ENCODE results near the gene KRT15.

DNA sequence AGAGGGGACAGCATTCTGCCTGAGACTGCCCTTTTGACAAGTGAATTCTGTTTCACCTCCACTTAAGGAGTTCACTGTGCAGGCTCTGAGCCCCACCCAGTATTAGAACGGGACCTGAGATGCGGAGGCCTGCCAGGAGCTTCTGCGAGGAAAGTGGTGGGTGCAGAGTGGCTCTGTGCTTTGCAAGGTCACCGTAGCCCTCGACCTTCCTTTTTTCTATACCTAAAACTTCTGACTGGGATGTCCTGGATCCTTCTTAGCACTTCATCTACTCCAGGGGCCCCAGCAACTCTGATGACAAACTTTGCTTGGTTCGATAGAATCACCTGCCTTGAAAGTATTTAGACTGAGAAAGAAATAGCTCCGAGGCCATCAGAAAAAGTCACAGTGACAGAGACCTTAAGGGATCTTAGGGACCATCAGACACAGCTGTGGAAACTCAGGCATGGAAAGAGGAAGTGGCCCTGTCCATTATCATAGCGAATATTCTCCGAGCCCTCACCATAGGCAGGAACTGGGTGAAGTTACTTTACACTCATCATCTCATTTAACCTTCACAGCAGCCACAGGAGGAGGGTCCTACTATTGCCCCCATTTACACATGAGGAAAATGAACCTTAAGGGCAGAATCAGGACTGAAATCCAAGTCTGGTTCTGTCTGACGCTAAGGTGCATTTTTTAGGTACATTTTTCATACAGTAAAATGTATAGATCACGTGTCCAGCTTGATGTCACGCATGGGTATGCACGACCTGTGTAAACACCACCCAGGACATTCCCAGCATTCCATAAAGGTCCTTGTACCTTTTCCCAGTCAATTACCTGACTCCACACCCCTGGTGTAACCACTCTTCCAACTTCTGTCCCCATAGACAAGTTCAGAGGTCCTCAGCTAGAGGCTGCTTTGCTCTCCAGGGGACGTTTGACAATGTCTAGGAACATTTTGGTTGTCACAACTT is 12.6 kb downstream of the KRT15 start:
- TF ChIP-seq, protein P1, sequence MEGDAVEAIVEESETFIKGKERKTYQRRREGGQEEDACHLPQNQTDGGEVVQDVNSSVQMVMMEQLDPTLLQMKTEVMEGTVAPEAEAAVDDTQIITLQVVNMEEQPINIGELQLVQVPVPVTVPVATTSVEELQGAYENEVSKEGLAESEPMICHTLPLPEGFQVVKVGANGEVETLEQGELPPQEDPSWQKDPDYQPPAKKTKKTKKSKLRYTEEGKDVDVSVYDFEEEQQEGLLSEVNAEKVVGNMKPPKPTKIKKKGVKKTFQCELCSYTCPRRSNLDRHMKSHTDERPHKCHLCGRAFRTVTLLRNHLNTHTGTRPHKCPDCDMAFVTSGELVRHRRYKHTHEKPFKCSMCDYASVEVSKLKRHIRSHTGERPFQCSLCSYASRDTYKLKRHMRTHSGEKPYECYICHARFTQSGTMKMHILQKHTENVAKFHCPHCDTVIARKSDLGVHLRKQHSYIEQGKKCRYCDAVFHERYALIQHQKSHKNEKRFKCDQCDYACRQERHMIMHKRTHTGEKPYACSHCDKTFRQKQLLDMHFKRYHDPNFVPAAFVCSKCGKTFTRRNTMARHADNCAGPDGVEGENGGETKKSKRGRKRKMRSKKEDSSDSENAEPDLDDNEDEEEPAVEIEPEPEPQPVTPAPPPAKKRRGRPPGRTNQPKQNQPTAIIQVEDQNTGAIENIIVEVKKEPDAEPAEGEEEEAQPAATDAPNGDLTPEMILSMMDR (IDR thresholded peaks at IDR 0.05; ENCODE audit: control extremely low read depth in 1 of 3, insufficient read depth in 1 of 3, low read depth in 1 of 3, low read length in 3 of 3), result no peak
- TF ChIP-seq, protein P2, sequence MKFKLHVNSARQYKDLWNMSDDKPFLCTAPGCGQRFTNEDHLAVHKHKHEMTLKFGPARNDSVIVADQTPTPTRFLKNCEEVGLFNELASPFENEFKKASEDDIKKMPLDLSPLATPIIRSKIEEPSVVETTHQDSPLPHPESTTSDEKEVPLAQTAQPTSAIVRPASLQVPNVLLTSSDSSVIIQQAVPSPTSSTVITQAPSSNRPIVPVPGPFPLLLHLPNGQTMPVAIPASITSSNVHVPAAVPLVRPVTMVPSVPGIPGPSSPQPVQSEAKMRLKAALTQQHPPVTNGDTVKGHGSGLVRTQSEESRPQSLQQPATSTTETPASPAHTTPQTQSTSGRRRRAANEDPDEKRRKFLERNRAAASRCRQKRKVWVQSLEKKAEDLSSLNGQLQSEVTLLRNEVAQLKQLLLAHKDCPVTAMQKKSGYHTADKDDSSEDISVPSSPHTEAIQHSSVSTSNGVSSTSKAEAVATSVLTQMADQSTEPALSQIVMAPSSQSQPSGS (IDR thresholded peaks at IDR 0.05; ENCODE audit: low read length), result no peak
- TF ChIP-seq TBP (IDR thresholded peaks at IDR 0.05; ENCODE audit: low read depth, low read length) (no peak), EP300 (IDR thresholded peaks at IDR 0.05; ENCODE audit: borderline replicate concordance in 1 of 2, low read depth in 2 of 2, low read length in 2 of 2) (no peak), RAD21 (IDR thresholded peaks at IDR 0.05 in 1 of 2, conservative IDR thresholded peaks at IDR 0.05 in 1 of 2; ENCODE audit: low read depth in 2 of 2, low read length in 2 of 2) (no peak), SIN3A (conservative IDR thresholded peaks at IDR 0.05 in 1 of 2, IDR thresholded peaks at IDR 0.05 in 1 of 2; ENCODE audit: low read depth in 1 of 2, low read length in 2 of 2) (no peak), CHD1 (IDR thresholded peaks at IDR 0.05; ENCODE audit: low read depth, low read length) (no peak)
